Measurements from ENCODE around the gene IKZF2.

DNA sequence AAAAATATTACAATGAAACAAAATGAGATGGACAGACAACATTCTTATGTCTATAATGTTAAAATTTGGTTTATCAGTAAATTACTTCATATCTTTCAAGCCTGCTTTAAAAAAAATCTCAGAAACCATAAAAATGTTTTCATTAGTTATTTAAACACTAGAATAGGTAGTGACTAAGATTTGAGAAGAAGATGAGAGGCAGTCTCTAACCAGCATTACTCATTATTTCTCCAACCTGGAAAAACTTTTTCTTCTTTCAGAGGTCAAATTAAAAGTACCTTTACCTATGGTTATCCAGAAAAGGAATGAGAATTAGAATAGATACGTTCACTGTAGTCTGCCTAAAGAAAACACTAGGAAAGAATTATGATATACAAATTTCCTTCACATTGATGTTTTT is 50.3 kb downstream of the IKZF2 start:
- no peak for TF ChIP-seq TCF12 (IDR thresholded peaks at IDR 0.05; ENCODE audit: low read depth, low read length)
- no peak for TF ChIP-seq POLR2A (IDR thresholded peaks at IDR 0.05; ENCODE audit: low read depth, low read length)
- TF ChIP-seq, protein P1, sequence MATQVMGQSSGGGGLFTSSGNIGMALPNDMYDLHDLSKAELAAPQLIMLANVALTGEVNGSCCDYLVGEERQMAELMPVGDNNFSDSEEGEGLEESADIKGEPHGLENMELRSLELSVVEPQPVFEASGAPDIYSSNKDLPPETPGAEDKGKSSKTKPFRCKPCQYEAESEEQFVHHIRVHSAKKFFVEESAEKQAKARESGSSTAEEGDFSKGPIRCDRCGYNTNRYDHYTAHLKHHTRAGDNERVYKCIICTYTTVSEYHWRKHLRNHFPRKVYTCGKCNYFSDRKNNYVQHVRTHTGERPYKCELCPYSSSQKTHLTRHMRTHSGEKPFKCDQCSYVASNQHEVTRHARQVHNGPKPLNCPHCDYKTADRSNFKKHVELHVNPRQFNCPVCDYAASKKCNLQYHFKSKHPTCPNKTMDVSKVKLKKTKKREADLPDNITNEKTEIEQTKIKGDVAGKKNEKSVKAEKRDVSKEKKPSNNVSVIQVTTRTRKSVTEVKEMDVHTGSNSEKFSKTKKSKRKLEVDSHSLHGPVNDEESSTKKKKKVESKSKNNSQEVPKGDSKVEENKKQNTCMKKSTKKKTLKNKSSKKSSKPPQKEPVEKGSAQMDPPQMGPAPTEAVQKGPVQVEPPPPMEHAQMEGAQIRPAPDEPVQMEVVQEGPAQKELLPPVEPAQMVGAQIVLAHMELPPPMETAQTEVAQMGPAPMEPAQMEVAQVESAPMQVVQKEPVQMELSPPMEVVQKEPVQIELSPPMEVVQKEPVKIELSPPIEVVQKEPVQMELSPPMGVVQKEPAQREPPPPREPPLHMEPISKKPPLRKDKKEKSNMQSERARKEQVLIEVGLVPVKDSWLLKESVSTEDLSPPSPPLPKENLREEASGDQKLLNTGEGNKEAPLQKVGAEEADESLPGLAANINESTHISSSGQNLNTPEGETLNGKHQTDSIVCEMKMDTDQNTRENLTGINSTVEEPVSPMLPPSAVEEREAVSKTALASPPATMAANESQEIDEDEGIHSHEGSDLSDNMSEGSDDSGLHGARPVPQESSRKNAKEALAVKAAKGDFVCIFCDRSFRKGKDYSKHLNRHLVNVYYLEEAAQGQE (IDR thresholded peaks at IDR 0.05; ENCODE audit: low read depth, low read length): no peak
- TF ChIP-seq SIX5 (IDR thresholded peaks at IDR 0.05; ENCODE audit: low read depth, low read length, severe bottlenecking): no peak
- TF ChIP-seq, protein P2, sequence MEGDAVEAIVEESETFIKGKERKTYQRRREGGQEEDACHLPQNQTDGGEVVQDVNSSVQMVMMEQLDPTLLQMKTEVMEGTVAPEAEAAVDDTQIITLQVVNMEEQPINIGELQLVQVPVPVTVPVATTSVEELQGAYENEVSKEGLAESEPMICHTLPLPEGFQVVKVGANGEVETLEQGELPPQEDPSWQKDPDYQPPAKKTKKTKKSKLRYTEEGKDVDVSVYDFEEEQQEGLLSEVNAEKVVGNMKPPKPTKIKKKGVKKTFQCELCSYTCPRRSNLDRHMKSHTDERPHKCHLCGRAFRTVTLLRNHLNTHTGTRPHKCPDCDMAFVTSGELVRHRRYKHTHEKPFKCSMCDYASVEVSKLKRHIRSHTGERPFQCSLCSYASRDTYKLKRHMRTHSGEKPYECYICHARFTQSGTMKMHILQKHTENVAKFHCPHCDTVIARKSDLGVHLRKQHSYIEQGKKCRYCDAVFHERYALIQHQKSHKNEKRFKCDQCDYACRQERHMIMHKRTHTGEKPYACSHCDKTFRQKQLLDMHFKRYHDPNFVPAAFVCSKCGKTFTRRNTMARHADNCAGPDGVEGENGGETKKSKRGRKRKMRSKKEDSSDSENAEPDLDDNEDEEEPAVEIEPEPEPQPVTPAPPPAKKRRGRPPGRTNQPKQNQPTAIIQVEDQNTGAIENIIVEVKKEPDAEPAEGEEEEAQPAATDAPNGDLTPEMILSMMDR (IDR thresholded peaks at IDR 0.05 in 2 of 3, conservative IDR thresholded peaks at IDR 0.05 in 1 of 3; ENCODE audit: control insufficient read depth in 2 of 3, extremely low read depth in 1 of 3, insufficient read depth in 1 of 3, low read depth in 3 of 3, low read length in 3 of 3): no peak
- TF ChIP-seq, protein P3, sequence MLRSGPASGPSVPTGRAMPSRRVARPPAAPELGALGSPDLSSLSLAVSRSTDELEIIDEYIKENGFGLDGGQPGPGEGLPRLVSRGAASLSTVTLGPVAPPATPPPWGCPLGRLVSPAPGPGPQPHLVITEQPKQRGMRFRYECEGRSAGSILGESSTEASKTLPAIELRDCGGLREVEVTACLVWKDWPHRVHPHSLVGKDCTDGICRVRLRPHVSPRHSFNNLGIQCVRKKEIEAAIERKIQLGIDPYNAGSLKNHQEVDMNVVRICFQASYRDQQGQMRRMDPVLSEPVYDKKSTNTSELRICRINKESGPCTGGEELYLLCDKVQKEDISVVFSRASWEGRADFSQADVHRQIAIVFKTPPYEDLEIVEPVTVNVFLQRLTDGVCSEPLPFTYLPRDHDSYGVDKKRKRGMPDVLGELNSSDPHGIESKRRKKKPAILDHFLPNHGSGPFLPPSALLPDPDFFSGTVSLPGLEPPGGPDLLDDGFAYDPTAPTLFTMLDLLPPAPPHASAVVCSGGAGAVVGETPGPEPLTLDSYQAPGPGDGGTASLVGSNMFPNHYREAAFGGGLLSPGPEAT (IDR thresholded peaks at IDR 0.05; ENCODE audit: low read depth): no peak
- no peak for TF ChIP-seq EZH2 (IDR thresholded peaks at IDR 0.05; ENCODE audit: borderline replicate concordance, control insufficient read depth, low read depth, low read length)
- no peak for TF ChIP-seq SREBF1 (IDR thresholded peaks at IDR 0.05; ENCODE audit: low read length)
- TF ChIP-seq FOS (IDR thresholded peaks at IDR 0.05; ENCODE audit: borderline replicate concordance, extremely low read depth, insufficient read length): no peak
- TF ChIP-seq PAX8 (IDR thresholded peaks at IDR 0.05): no peak
- no peak for TF ChIP-seq JUNB (IDR thresholded peaks at IDR 0.05)
- TF ChIP-seq CREB1 (IDR thresholded peaks at IDR 0.05; ENCODE audit: low read depth): no peak
- TF ChIP-seq, protein P4, sequence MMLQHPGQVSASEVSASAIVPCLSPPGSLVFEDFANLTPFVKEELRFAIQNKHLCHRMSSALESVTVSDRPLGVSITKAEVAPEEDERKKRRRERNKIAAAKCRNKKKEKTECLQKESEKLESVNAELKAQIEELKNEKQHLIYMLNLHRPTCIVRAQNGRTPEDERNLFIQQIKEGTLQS (IDR thresholded peaks at IDR 0.05; ENCODE audit: borderline replicate concordance, extremely low read depth, low read depth, low read length): no peak

Data from GM12878 (cell line).